ENCODE results near the gene DIRAS3.
"Not testable (repeated sequence)": the region's sequence is repeated elsewhere in the genome, so short reads cannot be mapped to it uniquely, and the experiment has no call there.

The DIRAS3 gene, protein sequence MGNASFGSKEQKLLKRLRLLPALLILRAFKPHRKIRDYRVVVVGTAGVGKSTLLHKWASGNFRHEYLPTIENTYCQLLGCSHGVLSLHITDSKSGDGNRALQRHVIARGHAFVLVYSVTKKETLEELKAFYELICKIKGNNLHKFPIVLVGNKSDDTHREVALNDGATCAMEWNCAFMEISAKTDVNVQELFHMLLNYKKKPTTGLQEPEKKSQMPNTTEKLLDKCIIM

DNA sequence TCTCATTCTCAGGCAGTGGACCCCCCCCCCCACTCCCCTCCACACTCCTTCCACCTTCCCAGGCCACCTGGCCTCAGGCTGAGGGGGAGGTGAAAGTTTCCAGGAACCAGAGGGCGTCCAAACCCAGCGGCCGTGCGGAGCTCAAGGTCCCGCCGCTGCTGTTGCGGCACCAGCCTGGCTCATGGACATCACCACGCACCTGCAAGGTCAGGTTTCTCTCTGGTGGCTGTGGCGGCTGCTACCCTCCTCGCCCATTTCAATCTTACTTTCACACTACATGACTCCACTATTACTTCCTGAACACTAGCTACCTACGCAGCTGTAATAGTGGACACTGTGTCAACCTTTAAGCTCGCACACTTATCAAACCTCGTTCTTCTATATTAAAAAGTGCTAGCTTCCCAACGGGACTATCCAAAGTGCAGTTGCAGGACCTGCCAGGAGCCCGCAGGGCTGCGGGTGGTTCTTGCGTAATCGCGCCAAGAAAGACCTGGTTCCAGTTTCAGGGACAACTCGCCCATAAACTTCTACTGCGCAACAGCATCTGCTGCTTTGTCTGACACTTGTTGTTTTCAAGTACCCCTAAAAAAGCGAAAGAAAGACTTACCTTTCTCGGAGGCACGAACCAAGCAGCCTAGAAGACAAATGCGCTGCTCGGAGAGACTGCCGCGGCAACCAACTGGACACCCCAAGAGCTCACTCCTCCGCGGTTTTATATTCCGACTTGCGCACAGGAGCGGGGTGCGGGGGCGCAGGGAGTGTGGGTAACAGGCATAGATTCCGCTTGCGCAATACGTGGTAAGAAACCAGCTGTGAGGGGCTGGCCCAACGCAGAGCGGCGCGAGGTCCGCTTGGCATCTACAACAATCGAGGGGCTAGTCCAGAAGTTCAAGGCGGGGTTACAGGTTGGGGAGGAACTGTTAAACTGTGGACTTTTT lies at the start of gene DIRAS3:
Gene DIRAS3 (minus strand): TSS at position 687 of the 938 bp plus-strand sequence. CDS start 3,330 bp downstream, outside the sequence.
- DNase-seq (ENCODE audit: low read depth in 1 of 2, low spot score in 1 of 2), result no peak

DNA sequence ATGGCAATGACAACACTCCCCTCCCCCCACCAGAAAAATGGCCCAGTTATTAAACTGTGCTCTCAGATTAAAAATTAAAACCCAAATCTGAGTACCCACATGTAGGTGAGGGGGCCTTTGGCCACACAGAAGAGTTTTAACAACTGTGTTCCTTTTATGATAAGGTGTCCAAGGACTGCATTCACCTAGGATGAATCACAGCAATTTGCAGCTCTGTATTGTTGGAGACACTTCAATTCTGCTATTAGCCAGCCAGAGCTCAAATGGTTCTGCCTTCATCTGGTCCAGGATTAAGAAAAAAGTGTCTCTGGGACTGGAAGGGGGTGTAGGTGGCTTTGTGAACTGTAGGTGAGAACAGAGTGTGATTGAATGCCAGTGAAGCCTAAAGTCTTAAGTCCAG lies 43.3 kb upstream of the DIRAS3 start:
- no peak for DNase-seq (ENCODE audit: low read depth in 1 of 2, low spot score in 1 of 2)

DNA sequence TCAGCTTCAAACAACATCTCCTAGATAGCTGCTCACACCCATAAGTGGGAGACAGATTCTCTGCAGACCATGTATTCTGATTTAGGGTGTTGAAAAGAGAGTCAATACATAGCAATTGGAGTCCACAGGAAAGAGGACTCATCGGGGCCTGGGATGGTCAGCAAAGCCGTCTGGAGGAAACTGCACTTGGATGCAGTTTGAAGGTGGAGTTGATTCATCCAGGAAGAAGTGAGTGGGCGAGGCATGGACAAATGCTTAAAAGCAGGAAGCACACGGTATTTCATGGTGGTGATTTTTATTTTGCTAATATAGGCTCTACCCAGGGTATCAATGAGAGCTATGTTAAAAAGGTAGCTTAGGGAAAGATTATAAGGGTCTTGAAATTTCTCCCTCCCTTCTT lies 36.8 kb upstream of the DIRAS3 start:
- DNase-seq (ENCODE audit: low read depth in 1 of 2, low spot score in 1 of 2), result no peak

DNA sequence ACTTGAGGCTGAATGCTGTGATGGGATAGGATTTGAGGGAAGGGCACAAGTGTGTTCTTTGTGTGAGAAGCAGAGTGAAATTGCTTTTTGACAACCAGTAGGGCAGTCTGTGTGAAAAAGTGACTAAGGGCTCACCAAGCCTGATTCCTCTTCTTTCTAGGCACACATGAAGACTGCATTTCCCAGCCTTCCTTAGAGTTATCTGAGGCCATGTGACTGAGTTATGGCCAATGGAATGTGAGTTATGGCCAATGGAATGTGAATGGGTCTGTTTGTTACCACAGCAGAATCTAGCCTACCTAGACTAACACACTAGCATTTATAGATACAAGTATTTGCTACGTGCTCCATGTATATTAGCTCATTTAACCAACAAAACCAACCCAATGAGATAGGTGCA lies 35.3 kb upstream of the DIRAS3 start:
- no peak for DNase-seq (ENCODE audit: low read depth in 1 of 2, low spot score in 1 of 2)

DNA sequence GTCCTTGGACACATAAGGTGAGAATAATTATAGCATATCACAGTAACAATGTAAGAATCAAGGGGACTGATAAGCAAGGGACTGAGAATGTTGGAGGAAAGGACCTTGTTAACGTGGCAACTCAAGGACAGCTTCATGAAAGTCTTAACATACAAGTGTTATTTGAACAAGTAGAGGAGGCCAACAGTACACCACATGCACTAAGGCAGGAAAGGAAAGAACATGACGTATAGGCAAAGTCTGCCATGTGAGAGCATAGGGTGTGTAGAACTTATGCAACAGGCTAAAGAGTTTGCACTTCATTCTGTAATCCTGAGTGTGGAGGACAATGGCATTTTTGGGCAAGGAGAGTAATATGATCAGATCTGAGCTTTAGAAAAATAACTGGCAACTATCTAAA lies 33.3 kb upstream of the DIRAS3 start:
- DNase-seq (ENCODE audit: low read depth in 1 of 2, low spot score in 1 of 2), result no peak

DNA sequence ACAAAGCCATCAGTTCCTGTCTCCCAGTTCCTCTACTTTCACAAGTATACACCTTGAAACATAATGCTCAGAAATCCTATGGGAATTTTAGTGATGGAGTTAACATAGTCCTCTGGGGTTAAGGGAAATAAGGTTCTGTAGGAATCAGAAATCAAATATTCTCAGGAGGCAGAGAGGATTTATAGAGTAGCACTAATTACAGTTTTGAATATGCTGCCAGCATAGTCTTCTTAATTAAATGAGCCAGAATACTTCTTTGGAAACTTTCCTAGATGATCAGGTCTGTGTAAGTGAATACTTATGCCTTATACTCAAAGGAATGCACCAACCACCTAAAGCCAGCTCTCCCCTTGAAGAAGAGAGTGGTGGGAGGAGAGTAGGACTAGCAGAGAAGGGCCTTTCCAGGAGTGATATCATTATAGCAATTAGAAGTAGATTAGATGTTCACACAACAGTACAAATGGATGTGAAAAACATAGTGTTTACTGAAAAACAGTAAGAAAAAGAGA lies 31.4 kb upstream of the DIRAS3 start:
- DNase-seq (ENCODE audit: low read depth in 1 of 2, low spot score in 1 of 2), result no peak

DNA sequence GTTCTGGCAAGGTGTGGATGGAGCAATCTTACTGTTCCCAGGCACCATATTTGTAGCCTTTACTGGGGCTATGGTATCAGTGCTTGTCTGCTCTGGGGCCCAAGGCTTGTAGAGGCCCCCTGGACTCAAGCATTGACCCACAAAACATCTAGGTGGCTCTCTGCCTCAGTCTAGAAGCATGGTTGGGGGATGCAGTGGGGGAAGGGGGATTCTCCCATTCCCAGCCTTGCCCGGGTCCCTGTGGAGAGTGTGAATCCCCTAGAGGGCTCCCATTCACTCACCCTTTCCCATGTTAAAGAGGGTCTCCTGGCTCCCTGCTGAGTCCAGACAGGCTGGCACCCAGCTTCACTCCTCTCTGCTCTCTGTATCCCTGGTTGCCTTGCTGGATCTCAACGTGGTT lies 28.2 kb upstream of the DIRAS3 start:
- DNase-seq (ENCODE audit: low read depth in 1 of 2, low spot score in 1 of 2), result no peak

DNA sequence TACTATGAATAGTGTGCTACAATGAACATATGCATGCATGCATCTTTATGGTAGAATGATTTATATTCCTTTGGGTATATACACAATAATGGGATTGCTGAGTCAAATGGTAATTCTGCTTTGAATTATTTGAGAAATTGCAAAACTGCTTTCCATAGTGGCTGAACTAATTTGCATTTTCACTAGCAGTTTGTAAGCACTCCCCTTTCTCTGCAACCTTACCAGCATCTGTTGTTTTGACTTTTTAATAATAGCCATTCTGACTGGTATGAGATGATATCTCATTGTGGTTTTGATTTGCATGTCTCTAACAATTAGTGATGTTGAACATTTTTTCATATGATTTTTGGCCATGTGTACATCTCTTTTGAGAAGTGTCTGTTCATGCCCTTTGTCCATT lies 24.0 kb upstream of the DIRAS3 start:
- DNase-seq (ENCODE audit: low read depth in 1 of 2, low spot score in 1 of 2), result no peak

DNA sequence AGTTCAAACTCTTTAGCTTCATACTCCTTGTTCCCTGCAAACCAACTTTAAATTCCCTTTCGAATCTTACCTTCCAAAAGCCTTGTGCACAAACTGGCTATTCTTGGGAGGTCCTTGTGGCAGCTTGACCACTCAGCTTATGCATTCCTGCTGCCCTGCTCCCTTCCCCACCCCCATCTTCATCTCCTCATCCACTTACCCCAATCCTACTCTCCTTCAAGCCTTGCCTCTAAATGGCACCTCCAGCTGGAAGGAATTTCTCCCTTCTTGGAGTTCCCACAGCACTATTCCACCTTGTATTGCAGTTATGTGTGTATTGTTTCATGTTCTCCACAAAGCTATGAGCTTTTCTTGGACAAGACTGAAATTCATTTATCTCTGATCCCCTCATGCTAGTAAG lies 15.3 kb upstream of the DIRAS3 start:
- DNase-seq (ENCODE audit: low read depth in 1 of 2, low spot score in 1 of 2), result no peak

DNA sequence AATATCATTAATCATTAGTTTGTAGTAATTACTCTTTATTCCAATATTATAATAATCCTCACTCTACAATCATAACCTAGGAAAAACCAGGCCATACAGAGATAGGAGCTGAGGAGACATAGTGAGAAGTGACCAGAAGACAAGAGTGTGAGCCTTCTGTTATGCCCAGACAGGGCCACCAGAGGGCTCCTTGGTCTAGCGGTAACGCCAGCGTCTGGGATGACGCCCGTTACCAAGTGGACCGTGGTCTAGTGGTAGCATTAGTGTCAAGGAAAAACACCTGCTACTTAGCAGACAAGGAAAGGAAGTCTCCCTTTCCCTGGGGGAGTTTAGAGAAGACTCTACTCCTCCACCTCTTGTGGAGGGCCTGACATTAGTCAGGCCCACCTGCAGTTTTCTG lies 7.6 kb upstream of the DIRAS3 start:
- not testable (repeated sequence) for DNase-seq (ENCODE audit: low read depth in 1 of 2, low spot score in 1 of 2)

DNA sequence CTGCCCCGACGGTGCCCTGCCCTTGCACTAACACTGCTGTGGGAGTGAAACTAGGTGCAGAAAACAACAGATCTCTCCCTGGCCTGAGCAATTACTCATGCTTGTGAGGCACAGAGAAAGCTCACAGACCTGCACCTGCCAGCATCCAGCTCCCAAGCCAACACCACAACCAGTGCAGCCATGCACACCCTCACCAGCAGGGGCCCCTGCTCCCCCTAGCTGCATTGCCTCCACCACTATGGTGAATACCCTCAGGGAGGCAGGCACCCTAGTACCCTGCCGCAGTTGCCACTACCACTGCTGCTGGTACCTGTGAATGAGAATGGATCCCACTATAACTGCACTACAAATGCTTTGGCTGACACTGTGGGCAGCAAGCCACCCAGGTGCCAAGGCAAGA lies 7.1 kb upstream of the DIRAS3 start:
- DNase-seq (ENCODE audit: low read depth in 1 of 2, low spot score in 1 of 2), result no peak

DNA sequence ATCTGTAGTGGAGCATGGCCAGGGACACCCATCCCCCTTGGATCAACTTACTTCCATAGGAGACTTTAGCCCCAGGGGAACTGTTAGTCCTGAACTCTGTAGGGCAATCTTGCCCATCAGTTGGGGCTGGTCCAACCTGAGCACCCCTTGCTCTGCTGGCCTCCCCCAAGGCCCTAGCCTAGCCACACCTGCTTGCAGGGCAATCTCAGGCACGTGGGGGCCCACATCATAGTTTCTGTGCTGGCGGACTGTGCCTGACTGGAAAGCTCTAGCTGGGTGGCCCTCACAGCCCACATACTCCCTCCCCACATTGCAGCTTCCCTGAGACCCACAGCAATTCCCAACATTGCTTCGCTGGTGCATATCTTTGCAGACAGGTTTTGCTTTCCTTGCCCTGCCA lies 6.6 kb upstream of the DIRAS3 start:
- DNase-seq (ENCODE audit: low read depth in 1 of 2, low spot score in 1 of 2), result no peak

DNA sequence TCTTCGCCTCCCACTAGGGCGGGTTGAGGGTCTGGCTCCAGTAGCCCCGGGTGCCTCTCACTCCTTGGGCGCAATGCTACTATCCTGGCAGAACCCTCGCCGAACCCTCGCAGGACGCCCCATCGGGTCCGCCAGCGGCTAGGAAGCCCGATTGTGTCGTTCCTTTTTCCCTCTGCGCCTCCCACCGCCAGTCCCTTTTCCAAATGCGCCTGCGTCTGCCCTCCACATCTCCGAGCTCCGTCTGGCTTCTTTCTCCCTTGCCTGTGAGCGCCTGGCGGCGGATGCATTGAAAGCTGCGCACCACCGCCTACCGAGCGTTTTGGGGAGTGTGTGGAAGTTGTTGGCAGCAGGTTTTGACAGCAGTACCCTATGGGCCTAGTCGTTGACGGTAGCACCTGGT lies 1.0 kb upstream of the DIRAS3 start:
- DNase-seq (ENCODE audit: low read depth in 1 of 2, low spot score in 1 of 2), result no peak

DNA sequence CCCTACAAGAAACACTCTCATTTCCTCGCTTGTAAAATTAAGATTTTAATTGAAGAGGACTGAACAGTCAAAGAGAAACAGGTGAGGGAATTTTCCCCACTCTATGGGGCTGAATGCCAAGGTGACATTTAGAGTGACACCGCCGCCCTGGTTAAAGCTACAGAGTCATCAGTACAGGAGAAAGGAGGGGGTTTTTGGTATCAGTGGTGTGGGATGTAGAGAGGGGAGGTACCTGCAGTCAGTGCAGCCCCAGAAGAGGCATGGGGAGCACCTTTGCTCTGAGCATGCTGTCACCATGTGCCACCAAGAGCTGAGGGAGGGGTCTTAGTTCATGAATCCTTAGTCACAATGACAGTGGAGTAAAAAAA lies 2.8 kb downstream of the DIRAS3 start:
- DNase-seq (ENCODE audit: low read depth in 1 of 2, low spot score in 1 of 2), result no peak

DNA sequence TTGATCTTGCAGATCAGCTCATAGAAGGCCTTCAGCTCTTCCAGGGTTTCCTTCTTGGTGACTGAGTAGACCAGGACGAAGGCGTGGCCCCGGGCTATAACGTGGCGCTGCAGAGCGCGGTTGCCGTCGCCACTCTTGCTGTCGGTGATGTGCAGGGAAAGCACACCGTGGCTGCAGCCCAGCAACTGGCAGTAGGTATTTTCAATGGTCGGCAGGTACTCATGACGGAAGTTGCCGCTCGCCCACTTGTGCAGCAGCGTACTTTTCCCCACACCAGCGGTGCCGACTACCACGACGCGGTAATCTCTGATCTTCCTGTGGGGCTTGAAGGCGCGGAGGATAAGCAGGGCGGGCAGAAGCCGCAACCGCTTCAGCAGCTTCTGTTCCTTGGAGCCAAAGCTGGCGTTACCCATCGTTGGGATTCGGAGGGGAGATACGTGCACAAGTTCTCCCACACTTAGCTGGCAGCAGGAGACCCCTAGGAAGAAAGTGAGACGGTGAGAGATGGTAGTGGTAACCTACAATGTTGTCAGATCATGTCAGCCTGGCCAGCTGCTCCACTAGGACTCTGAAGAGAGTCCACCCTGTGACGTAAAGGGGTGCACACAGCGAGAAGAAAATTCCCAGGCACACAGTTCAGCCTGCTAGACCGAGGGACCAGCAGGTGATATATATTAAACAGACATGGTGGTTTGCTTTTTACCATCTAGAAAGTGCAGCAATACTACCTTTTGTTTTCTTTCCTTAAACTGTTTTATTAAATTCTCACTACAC lies 3.4 kb downstream of the DIRAS3 start:
- DNase-seq (ENCODE audit: low read depth in 1 of 2, low spot score in 1 of 2), result no peak

DNA sequence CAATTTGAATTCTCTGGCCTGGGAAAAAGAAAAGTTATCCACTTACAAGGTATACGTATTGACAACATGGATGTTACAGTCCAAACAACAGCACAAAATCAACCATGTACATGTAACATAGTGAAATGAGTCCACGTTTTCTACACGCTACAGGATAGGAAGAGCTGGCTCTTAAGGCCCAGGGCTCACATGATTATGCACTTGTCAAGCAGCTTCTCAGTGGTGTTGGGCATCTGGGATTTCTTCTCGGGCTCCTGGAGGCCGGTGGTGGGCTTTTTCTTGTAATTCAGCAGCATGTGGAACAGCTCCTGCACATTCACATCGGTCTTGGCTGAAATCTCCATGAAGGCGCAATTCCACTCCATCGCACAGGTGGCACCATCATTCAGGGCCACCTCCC lies 4.0 kb downstream of the DIRAS3 start:
- no peak for DNase-seq (ENCODE audit: low read depth in 1 of 2, low spot score in 1 of 2)

DNA sequence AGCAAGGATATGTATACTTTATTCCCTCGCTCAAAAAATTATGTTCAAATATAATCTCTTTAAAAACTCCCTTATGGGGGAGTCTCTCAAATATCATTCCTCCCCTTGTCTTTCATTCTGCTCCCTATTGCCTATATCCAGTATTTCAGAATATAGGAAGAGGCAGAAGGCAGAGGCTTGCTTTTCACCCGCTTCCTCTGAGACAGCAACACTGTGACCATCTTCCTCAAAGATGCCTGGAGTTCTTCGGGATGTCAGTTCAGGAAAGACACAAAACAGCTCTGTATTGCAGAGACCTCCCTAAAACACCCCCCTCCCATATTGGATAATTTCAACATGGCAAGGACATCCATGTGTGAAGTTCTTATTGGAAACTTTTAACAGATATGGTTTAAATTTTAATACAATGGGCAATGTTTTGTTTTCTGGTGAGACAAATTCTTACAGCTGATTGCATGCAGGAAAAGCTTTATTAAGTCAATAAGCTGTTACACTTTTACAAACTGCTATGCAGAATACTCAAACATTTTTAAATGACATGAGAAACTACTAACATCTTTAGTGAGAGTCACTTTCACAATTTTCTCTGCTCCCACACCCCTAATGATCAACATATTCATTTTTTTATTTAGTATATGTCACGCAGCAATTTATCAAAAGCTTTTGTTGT lies 4.8 kb downstream of the DIRAS3 start:
- no peak for DNase-seq (ENCODE audit: low read depth in 1 of 2, low spot score in 1 of 2)

DNA sequence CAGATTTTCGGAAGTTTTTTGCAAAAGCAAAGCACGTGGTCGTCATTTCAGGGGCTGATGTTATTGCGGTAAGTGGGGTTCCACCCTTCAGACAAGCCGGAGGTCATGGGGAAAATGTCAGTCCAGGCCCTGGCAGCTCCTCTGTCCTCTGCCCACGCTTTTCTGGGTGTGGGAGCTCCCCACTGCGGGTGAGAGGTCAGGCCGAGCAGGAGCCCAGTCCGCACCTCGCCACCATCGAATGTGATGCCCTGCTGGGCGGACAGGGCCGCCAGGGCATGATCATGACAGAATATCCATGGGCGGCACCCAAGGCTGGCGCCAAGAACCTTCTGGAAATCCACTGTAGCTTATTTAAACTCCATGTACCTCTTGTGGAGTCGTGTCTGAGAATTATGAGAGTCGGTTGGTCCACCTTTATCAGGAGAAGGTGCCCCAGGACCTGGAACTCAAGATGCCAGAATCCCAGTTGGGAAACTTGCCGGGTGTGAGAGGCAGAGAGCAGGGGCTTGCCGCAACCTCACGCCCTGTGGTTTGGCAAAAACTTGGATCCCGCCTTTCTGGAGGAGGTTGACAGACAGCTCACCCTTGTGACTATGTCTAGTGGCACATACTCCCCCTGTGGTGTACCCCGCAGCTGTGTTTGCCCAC lies 6.9 kb downstream of the DIRAS3 start:
- DNase-seq (ENCODE audit: low read depth in 1 of 2, low spot score in 1 of 2), result no peak

DNA sequence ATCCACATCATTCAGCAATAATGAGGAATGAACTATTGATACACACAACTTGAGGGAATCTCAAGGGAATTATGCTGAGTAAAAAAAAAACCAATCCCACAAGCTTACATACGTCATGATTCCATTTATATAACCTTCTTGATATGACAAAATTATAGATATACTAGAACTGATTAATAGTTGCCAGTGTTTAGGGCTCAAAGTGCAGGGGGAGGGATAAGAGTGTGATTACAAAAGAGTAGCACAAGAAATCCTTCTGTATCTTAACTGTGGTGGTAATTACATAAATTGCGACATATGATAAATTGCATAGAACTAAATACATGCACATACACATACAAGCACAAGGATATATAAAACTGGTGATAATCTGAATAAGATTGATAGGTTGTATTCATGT lies 13.5 kb downstream of the DIRAS3 start:
- no peak for DNase-seq (ENCODE audit: low read depth in 1 of 2, low spot score in 1 of 2)

DNA sequence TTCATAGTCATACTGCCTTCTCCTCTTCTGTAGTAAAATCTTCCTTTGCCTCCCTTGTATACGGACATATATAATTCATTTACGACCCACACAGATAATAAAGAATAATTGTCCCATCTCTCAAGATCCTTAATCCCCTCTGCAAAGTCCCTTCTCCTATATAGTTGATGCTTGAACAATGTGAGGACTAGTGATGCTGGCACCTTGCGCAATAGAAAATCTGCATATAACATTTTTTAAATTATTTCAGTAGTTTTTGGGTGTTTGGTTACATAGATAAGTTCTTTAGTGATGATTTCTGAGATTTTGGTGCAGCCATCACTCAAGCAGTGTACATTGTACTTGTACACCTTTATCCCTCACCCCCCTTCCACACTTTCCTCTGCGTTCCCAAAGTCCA lies 21.0 kb downstream of the DIRAS3 start:
- no peak for DNase-seq (ENCODE audit: low read depth in 1 of 2, low spot score in 1 of 2)

DNA sequence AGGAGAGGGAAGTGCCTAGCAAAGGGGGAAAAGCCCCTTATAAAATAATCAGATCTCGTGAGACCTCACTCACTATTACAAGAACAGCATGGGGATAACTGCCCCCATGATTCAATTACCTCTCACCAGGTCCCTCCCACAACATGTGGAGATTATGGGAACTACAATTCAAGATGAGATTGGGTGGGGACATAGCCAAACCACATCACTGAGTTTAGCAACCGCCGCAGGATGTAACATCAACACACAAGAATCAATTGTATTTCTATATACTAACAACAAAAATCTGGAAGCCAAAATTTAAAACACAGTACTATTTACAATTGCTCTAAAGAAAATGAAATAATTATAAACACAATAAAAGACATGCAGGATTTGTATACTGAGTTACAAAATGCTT lies 21.9 kb downstream of the DIRAS3 start:
- no peak for DNase-seq (ENCODE audit: low read depth in 1 of 2, low spot score in 1 of 2)

Measured in activated CD4-positive, alpha-beta T cell treated with anti-CD3 and anti-CD28 coated beads, Interleukin-2, amount 50 U/mL, for 24 hours (primary cell).